ENCODE data around the gene SRPK1.

The SRPK1 gene

DNA sequence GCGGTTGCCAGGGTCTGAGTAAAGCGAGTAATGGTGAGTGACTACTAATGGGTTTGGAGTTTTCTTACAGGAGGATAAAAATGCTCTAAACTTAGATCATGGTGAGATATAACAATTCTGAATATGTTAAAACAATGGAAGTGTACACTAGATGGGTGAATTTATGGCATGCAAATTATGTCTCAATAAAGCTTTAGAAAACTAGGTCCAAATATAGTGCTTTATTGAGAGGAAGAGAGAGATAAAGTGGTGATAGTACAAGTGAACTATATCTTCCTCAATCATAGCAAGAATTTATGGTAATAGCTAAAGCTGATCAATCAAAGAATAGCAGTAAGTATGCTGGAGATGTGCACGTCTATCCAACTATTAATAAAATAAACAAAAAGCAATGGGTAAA lies 23.9 kb downstream of the SRPK1 start:
- no peak for DNase-seq

GRCh38 chr6:35896228-35896627 lies 24.7 kb downstream of the SRPK1 start:
- DNase-seq, result no peak

GRCh38 chr6:35895560-35895959 lies 25.3 kb downstream of the SRPK1 start:
- no peak for DNase-seq

DNA sequence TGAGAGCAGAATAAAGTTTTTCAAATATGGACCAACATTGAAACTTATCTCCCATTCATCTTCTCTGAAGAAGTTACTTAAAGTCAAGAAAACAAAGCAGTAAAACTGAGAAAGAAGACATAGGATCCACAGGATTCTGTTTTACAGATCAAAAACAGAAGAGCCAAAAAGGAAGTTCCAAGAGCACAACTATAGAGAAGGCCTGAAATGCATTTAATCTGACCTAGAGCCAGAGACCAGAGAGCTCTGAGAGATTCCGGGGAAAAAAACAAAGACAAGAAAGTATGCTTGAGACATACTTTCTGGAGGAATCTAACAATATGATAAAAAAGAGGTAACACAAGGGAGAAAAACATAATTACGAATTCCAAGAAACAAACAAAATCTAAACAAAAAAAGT lies 26.1 kb downstream of the SRPK1 start:
- no peak for DNase-seq

GRCh38 chr6:35893246-35893645 lies 27.7 kb downstream of the SRPK1 start:
- no peak for DNase-seq

DNA sequence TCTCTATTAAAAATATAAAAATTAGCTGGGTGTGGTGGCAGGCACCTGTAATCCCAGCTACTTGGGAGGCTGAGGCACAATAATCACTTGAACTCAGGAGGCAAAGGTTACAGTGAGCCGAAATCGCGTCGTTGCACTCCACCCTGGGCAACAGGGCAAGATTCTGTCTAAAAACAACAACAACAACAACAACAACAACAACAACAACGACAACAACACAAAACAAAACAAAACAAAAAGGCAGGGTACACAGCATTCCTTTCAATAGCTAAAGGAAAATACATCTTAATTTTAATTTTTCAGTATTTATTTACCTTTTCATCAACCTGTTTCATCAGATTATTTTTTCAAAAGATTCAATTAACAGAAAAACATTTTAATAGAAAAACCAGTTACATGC lies 28.4 kb downstream of the SRPK1 start:
- DNase-seq, result no peak

- no peak for DNase-seq
Observed at GRCh38 chr6:35879151-35879550, 41.7 kb downstream of the SRPK1 start.

- no peak for DNase-seq
Observed at GRCh38 chr6:35876902-35877301, 44.0 kb downstream of the SRPK1 start.

DNA sequence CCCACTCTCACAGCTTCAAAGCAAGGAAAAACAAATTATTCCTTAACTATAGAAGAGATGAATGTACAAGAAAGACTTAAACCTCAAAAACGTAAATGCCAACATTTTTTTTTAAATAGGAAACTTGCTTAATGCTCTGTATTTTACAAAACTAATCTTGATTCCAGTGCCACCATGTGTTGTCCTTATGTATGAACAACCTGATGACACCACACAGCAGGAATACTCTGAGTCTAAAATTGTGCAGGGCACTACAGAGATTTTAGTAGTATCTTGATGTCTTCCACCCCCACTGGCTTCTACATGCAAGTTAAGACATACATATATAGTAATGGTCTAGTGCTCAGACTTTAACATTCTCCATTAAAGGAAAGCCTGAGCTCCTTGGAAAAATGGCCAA lies 46.2 kb downstream of the SRPK1 start:
- no peak for DNase-seq

- DNase-seq, result no peak
Observed at GRCh38 chr6:35859367-35859766, 61.5 kb downstream of the SRPK1 start.

DNA sequence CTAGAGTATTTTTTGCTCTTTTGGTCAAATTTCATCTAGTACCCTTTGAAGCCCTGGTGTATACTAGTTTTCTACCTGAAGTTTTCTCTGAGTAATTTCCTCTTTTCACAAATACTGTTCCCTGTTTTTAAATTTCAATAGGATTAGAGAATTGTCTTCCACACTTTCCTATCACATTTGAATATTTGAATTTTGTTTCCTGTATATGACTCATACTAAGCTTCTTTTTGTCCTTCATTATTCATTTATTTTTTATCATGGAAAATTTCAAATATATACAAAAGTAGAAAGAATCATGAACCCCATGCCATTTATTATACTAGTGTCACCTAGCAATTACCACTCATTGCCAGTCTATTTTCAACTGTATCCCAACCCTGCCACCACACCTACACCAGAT lies 63.0 kb downstream of the SRPK1 start:
- no peak for DNase-seq

- DNase-seq, result no peak
Observed at GRCh38 chr6:35856250-35856649, 64.6 kb downstream of the SRPK1 start.

GRCh38 chr6:35852994-35853393 lies 67.9 kb downstream of the SRPK1 start:
- no peak for DNase-seq

GRCh38 chr6:35850208-35850607 lies 70.7 kb downstream of the SRPK1 start:
- DNase-seq, result no peak

DNA sequence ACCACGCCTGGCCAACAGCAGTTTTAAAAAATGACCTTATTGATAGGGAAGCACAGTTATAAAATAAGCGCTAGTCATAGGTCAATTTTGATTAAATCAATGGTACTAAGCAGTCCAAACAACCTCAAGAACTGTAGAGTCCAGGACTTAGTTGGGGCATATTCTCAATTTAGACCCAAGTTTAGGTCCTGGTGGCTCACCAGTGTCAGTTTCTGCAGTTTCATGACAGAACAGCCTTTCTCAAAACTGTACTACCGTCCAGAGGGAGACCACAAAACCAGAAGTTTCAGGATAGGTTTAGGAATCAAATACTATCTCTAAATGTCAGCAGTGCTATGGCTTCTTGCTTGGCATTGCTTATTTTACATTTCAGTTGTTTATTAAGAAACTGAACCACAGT lies 76.6 kb downstream of the SRPK1 start:
- no peak for DNase-seq

- DNase-seq, result no peak
Observed at GRCh38 chr6:35842381-35842780, 78.5 kb downstream of the SRPK1 start.

DNA sequence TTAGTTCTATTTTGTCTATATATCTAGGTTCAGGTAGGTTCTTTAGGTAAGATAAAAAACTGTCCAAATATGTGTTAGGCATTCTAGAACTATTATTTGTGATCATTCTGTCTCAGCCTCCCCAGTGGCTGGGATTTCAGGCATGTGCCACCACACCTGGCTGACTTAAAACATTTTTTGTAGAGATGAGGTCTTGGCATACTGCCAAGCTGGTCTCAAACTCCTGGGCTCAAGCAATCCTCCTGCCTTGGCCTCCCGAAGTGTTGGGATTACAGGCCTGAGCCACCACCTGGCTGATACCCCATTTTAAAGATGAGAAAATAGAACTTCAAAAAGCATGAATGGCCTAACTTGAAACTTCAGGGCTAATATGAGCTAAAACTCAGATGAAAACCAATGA lies 81.9 kb downstream of the SRPK1 start:
- no peak for DNase-seq

DNA sequence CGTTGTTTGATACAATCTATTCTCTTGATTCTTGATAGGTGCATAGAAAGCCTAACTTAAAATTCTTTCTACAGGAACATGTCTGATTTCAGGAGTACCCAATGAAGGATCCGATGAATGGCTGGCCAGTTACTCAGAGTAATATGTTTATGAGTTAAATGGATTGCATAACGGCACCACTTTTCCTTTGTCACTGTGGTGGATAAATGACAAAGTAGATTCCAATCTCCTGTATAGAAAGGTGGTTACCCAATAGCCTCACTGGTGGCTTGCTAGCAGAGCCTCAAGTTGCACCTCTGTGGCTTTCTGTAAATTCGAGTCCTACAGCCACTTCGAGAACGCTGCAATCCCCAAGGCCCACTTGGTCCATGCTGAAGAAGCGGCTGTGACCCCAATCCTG lies 87.4 kb downstream of the SRPK1 start:
- DNase-seq, result no peak

DNA sequence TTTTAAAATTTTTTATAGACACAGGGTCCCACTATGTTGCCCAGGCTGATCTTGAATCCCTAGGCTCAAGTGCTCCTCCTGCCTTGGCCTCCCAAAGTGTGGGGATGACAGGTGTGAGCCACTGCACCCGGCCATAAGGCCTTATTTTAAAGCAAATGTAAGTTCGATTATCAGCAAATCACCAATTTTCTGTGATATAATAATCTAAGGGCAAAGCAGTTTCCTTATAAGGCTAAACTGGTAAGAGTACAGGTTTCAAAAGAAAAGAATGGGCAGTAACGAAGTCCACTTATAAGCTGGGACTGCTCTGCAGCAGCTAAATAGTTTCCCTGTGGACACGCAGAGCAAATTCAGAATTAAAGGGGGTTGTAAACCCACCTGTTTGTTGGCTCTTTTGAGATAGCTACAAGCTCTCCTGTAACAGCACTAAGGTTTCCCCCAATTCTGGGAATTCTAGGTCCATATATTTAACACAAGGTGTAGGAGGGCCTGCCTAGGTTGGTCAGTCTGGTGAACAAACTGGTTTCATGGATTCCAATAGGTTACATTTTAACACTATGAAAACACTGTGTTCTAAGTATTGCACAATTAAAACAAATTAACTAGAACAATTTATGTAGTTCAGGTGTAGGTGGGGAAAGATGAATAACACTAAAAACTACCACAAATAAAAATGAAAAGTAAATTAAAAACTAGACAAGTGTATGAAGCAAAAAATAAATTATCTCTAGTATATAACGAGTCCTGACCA lies 89.5 kb downstream of the SRPK1 start:
- no peak for DNase-seq

DNA sequence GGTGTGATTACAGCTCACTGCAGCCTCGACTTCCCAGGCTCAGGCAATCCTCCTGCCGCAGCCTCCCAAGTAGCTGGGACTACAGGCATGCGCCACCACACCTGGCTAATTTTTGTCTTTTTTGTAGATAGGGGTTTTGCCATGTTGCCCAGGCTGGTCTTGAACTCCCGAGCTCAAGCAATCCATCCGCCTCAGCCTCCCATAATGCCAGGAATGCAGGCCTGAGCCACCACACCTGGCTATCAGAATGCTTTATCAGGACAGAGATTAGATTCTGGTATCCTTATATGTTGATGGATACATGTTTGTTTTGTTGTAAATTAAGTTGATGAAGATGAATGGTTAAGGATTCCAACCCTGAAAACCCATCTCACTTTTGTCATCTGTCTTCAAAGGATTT lies 91.6 kb downstream of the SRPK1 start:
- DNase-seq, result no peak

GRCh38 chr6:35824552-35825192 lies 96.2 kb downstream of the SRPK1 start:
- DNase-seq, result no peak

DNA sequence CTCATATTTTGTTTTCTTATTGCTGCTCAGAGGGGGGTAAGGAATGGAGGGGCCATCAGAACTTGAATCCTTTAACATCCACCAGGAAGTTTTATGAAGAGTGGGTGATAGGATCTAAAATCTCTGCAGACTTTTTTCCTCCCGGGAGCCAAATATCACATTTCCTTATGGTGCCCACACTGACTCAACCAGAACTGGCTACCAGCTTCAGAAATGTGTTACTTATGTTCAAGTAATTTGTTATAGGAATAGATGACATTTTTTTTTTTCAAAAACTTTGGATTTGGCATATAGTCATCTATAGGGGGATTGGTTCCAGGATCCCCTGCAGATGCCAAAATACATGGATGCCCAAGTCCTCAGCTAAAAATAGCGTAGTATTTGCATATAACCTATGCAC lies 97.3 kb downstream of the SRPK1 start:
- DNase-seq, result no peak

DNA sequence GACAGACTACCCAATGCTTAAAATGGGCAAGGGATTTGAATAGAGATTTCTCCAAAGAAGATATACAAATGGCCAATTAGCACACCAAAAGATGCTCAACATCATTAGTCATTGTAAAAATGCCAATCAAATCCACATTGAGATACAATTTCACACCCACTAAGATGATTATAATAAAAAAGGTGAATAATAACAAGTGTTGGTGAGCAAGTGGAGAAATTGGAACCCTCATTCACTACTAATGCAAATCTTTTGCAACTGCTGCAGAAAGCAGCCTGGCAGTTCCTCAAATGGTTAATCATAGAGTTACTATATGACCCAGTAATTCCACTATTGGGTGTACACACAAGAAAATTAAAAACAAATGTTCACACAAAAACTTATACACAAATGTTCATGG lies 103.4 kb downstream of the SRPK1 start:
- DNase-seq, result no peak

DNA sequence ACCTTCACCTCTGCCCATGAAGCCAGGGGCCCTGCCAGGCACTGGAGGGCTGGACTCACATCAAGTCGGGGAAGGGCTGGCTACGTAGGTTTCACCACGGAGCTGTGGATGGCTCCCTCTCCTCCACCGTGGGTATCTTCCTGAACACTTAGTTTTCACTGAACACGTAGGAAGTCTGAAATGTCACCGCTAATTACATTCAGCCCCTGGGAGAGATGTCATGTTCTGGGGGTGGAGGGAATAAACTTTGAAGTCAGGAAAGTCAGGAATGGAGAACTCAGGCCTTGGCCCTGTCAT lies 109.3 kb downstream of the SRPK1 start:
- DNase-seq, result no peak

Measured in CD4-positive, alpha-beta T cell treated with Interleukin-1 beta for 1 hour (primary cell).